Neuronal stem cell (in vitro differentiated cells): ENCODE measurements around the gene LYST.

Source experiments
- DNase-seq: peaks from one replicate; pipeline ENCODE4 v3.0.0-alpha.2; 2013; ENCODE audit warnings: low spot score
- H2AFZ ChIP-seq: one replicate; pipeline ENCODE4 v1.6.1; 2013; ENCODE audit warnings: mild to moderate bottlenecking, low read length, inconsistent platforms
- H2AK5ac ChIP-seq: 2 replicates; pipeline ENCODE4 v1.6.1; 2013; ENCODE audit warnings: low read depth, mild to moderate bottlenecking, inconsistent platforms, low read length, moderate library complexity, mixed read lengths
- H2BK120ac ChIP-seq: 2 replicates; pipeline ENCODE4 v1.6.1; 2013; ENCODE audit warnings: low read depth, mild to moderate bottlenecking, inconsistent platforms, low read length, moderate library complexity, mixed read lengths
- H2BK12ac ChIP-seq: one replicate; pipeline ENCODE4 v1.6.1; 2013; ENCODE audit warnings: low read length, inconsistent platforms
- H2BK15ac ChIP-seq: 2 replicates; pipeline ENCODE4 v1.6.1; 2013; ENCODE audit warnings: mild to moderate bottlenecking, low read length, inconsistent platforms, mixed read lengths
- H2BK5ac ChIP-seq: one replicate; pipeline ENCODE4 v1.6.1; 2013; ENCODE audit warnings: inconsistent platforms, mild to moderate bottlenecking, low read length, moderate library complexity
- H3K14ac ChIP-seq: one replicate; pipeline ENCODE4 v1.6.1; 2013; ENCODE audit warnings: low read length, inconsistent platforms
- H3K18ac ChIP-seq: 2 replicates; pipeline ENCODE4 v1.6.1; 2013; ENCODE audit warnings: low read length, inconsistent platforms
- H3K23ac ChIP-seq: 2 replicates; pipeline ENCODE4 v1.6.1; 2013; ENCODE audit warnings: low read depth, mild to moderate bottlenecking, mixed read lengths, low read length, inconsistent platforms; ENCODE audit not compliant: poor library complexity
- H3K27ac ChIP-seq: replicated peaks from 3 replicates; pipeline ENCODE4 v1.5.1; 2013; ENCODE audit warnings: low read length, inconsistent platforms
- H3K27me3 ChIP-seq, 3 experiments: 2 replicates each; pipeline ENCODE4 v1.6.1; 2013; ENCODE audit warnings: low read length in 3 of 3, mild to moderate bottlenecking in 2 of 3, inconsistent platforms in 1 of 3, low read depth in 1 of 3, mixed read lengths in 1 of 3, moderate library complexity in 1 of 3; ENCODE audit not compliant: control insufficient read depth in 3 of 3, insufficient read depth in 3 of 3
- H3K36me3 ChIP-seq, 2 donors: replicated peaks in 1 of 2; 2 replicates each; pipeline ENCODE4 v1.6.1; 2013; ENCODE audit warnings: low read length in 2 of 2; ENCODE audit not compliant: control insufficient read depth in 2 of 2, insufficient read depth in 2 of 2
- H3K4ac ChIP-seq: 2 replicates; pipeline ENCODE4 v1.6.1; 2013; ENCODE audit warnings: inconsistent platforms, mild to moderate bottlenecking, low read length, moderate library complexity
- H3K4me1 ChIP-seq, 2 donors: 1 replicate in 1 of 2; 2 replicates in 1 of 2; pipeline ENCODE4 v1.6.1; 2013; ENCODE audit warnings: low read length in 2 of 2, low read depth in 1 of 2; ENCODE audit not compliant: control insufficient read depth in 2 of 2, insufficient read depth in 1 of 2
- H3K4me2 ChIP-seq: one replicate; pipeline ENCODE4 v1.6.1; 2013; ENCODE audit warnings: mild to moderate bottlenecking, low read length, inconsistent platforms; ENCODE audit not compliant: insufficient read depth, poor library complexity, severe bottlenecking
- H3K4me3 ChIP-seq, 2 donors: 2 replicates each; pipeline ENCODE4 v1.5.1; 2013; ENCODE audit warnings: low read length in 2 of 2, mild to moderate bottlenecking in 2 of 2, inconsistent platforms in 1 of 2, moderate library complexity in 1 of 2
- H3K79me1 ChIP-seq: one replicate; pipeline ENCODE4 v1.6.1; 2013; ENCODE audit warnings: low read depth, mild to moderate bottlenecking, inconsistent platforms, low read length, moderate library complexity
- H3K9ac ChIP-seq: one replicate; pipeline ENCODE4 v1.6.1; 2013; ENCODE audit warnings: mild to moderate bottlenecking, low read depth, low read length, inconsistent platforms; ENCODE audit not compliant: poor library complexity
- H3K9me3 ChIP-seq, 2 donors: replicated peaks in 1 of 2; 2 replicates each; pipeline versions ENCODE3 to v1.6.1; 2013; ENCODE audit warnings: low read length in 2 of 2, mild to moderate bottlenecking in 2 of 2, inconsistent platforms in 1 of 2, low read depth in 1 of 2, mixed read lengths in 1 of 2, moderate library complexity in 1 of 2; ENCODE audit not compliant: control insufficient read depth in 2 of 2, insufficient read depth in 1 of 2
- H4K8ac ChIP-seq: one replicate; pipeline ENCODE4 v1.6.1; 2013; ENCODE audit warnings: low read depth, mild to moderate bottlenecking, inconsistent platforms, low read length, moderate library complexity
- H4K91ac ChIP-seq: one replicate; pipeline ENCODE4 v1.6.1; 2013; ENCODE audit warnings: low read length, low read depth, mild to moderate bottlenecking, inconsistent platforms; ENCODE audit not compliant: poor library complexity
- WGBS, 2 donors: extraction: QIAGEN DNeasy Blood & Tissue Kit; methylation state at CpG; one replicate each; pipeline ENCODE4 v1.1.7; 2013; ENCODE audit warnings: missing lambda C conversion rate in 2 of 2, mixed read lengths in 1 of 2; ENCODE audit not compliant: insufficient read length in 2 of 2, insufficient replicate concordance in 1 of 2; ENCODE audit errors: extremely low coverage in 2 of 2; 5-methylcytosine and 5-hydroxymethylcytosine counted together

The LYST gene

DNA sequence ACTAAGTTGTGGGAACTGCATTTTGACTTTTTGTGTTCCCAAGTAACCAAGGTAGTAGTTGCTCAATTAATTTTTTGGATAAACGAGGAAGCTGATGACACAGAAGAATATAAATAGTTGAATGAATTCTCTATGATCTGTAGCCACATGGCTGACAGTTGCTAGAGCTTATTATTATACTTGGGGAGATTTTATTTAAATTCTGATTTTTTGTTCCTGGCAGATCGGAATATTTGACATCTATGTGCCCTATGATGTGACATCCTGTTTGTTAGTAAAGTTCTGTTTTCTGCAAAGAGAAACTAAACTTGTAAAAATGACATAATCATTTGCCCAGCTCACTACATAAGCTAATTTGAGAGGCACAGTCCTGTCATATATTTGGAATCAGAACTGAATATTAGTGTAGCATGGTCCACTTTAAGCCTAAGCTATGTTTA lies 9.7 kb upstream of the LYST start:
- H4K91ac ChIP-seq = no peak overlapping the region
- H2BK15ac ChIP-seq = no peak overlapping the region
- H3K4ac ChIP-seq = no peak overlapping the region
- no peaks in the 10 kb centered on the region for H3K4me1 ChIP-seq
- no peaks in the 10 kb centered on the region for H3K36me3 ChIP-seq
- no CpG with 5 or more reads among the region's 2 CpGs for WGBS, 2 donors
- no peak overlapping the region for H3K4me3 ChIP-seq
- H3K27me3 ChIP-seq = peaks cover 0 to 43% (median 0%) of the 10 kb centered on the region in 3 experiments
- no peak overlapping the region for H3K27ac ChIP-seq
- H3K18ac ChIP-seq = no peak overlapping the region
- H2AK5ac ChIP-seq = no peak overlapping the region
- H2BK12ac ChIP-seq = no peak overlapping the region
- no peaks in the 10 kb centered on the region for H3K9me3 ChIP-seq
- no peak for DNase-seq
- no peak overlapping the region for H3K23ac ChIP-seq
- no peak overlapping the region for H3K9ac ChIP-seq
- H3K14ac ChIP-seq = no peak overlapping the region
- H2AFZ ChIP-seq = no peak overlapping the region
- no peaks in the 10 kb centered on the region for H3K79me1 ChIP-seq
- no peak overlapping the region for H2BK5ac ChIP-seq
- H4K8ac ChIP-seq = no peak overlapping the region
- H3K4me2 ChIP-seq = no peak overlapping the region
- H2BK120ac ChIP-seq = no peak overlapping the region

- WGBS, 2 donors = no CpG with 5 or more reads among the region's 4 CpGs
- Histone ChIP-seq H3K14ac (no peak overlapping the region), H3K36me3 (no peaks in the 10 kb centered on the region), H4K8ac (no peak overlapping the region), H3K27me3 (peaks cover 0 to 43% (median 0%) of the 10 kb centered on the region in 3 experiments), H2BK5ac (no peak overlapping the region), H3K4me2 (no peak overlapping the region), H2AK5ac (no peak overlapping the region), H3K9me3 (no peaks in the 10 kb centered on the region), H3K27ac (no peak overlapping the region), H2BK12ac (no peak overlapping the region), H3K9ac (no peak overlapping the region), H3K4me1 (no peaks in the 10 kb centered on the region), H3K18ac (no peak overlapping the region), H3K23ac (no peak overlapping the region), H3K4me3 (no peak overlapping the region), H3K79me1 (no peaks in the 10 kb centered on the region), H2BK15ac (no peak overlapping the region), H3K4ac (no peak overlapping the region), H2AFZ (no peak overlapping the region), H4K91ac (no peak overlapping the region), H2BK120ac (no peak overlapping the region)
- DNase-seq = no peak
These were observed 8.4 kb upstream of the LYST start for GRCh38 chr1:235875036-235875597.

GRCh38 chr1:235874261-235874660 lies 7.6 kb upstream of the LYST start:
- no peak overlapping the region for H3K4me3 ChIP-seq
- H3K27ac ChIP-seq = no peak overlapping the region
- peaks cover 0 to 43% (median 0%) of the 10 kb centered on the region in 3 experiments for H3K27me3 ChIP-seq
- no peak overlapping the region for H3K4me2 ChIP-seq
- no peaks in the 10 kb centered on the region for H3K36me3 ChIP-seq
- H3K4me1 ChIP-seq = no peaks in the 10 kb centered on the region
- H2BK5ac ChIP-seq = no peak overlapping the region
- H4K91ac ChIP-seq = no peak overlapping the region
- H3K79me1 ChIP-seq = no peaks in the 10 kb centered on the region
- H3K18ac ChIP-seq = no peak overlapping the region
- no peak overlapping the region for H2BK120ac ChIP-seq
- no peak overlapping the region for H3K23ac ChIP-seq
- H3K4ac ChIP-seq = no peak overlapping the region
- H3K14ac ChIP-seq = no peak overlapping the region
- no CpG with 5 or more reads among the region's 4 CpGs for WGBS, 2 donors
- no peaks in the 10 kb centered on the region for H3K9me3 ChIP-seq
- H2BK12ac ChIP-seq = no peak overlapping the region
- H2BK15ac ChIP-seq = no peak overlapping the region
- DNase-seq = no peak
- no peak overlapping the region for H2AFZ ChIP-seq
- no peak overlapping the region for H2AK5ac ChIP-seq
- H3K9ac ChIP-seq = no peak overlapping the region
- H4K8ac ChIP-seq = no peak overlapping the region

- H3K14ac ChIP-seq = no peak overlapping the region
- H3K4me1 ChIP-seq = no peaks in the 10 kb centered on the region
- no peak overlapping the region for H3K23ac ChIP-seq
- H3K4me2 ChIP-seq = no peak overlapping the region
- no peak overlapping the region for H2BK120ac ChIP-seq
- no peak overlapping the region for H3K4me3 ChIP-seq
- peaks cover 0 to 42% (median 0%) of the 10 kb centered on the region in 3 experiments for H3K27me3 ChIP-seq
- no peak overlapping the region for H3K27ac ChIP-seq
- no peaks in the 10 kb centered on the region for H3K79me1 ChIP-seq
- no peak overlapping the region for H2AK5ac ChIP-seq
- H2AFZ ChIP-seq = no peak overlapping the region
- no peak for DNase-seq
- no peak overlapping the region for H2BK15ac ChIP-seq
- H2BK5ac ChIP-seq = no peak overlapping the region
- no CpG with 5 or more reads among the region's 2 CpGs for WGBS, 2 donors
- H3K36me3 ChIP-seq = no peaks in the 10 kb centered on the region
- no peak overlapping the region for H4K91ac ChIP-seq
- H2BK12ac ChIP-seq = no peak overlapping the region
- H3K4ac ChIP-seq = no peak overlapping the region
- H3K9me3 ChIP-seq = no peaks in the 10 kb centered on the region
- no peak overlapping the region for H3K9ac ChIP-seq
- H4K8ac ChIP-seq = no peak overlapping the region
- H3K18ac ChIP-seq = no peak overlapping the region
These were observed 6.9 kb upstream of the LYST start for GRCh38 chr1:235873571-235873970.
